Thymus (tissue), 11 donors: ENCODE measurements around the gene ZYX. TPM values are rescaled to one million over a fixed set of nuclear protein-coding genes. Genes with fewer than 3 reads are reported as not detected.

Experiments used
- DNase-seq, 9 donors: peaks; one replicate each; pipeline ENCODE4 v3.0.0-alpha.2; 2013; ENCODE audit warnings: low spot score in 9 of 9, low read depth in 6 of 9, missing footprints in 1 of 9
- H3K27ac ChIP-seq, 2 donors: one replicate each; pipeline ENCODE4 v1.5.1; 2013; ENCODE audit warnings: control low read depth in 1 of 2, low read depth in 1 of 2, low read length in 1 of 2, mild to moderate bottlenecking in 1 of 2, moderate library complexity in 1 of 2
- H3K27me3 ChIP-seq, 2 donors: one replicate each; pipeline ENCODE4 v1.5.1; 2013; ENCODE audit warnings: low read length in 1 of 2; ENCODE audit not compliant: control insufficient read depth in 2 of 2, insufficient read depth in 1 of 2
- H3K36me3 ChIP-seq, 2 donors: one replicate each; pipeline ENCODE4 v1.5.1; 2013; ENCODE audit warnings: low read length in 1 of 2, mild to moderate bottlenecking in 1 of 2, moderate library complexity in 1 of 2; ENCODE audit not compliant: control insufficient read depth in 2 of 2, insufficient read depth in 2 of 2
- H3K4me1 ChIP-seq, 2 donors: one replicate each; pipeline ENCODE4 v1.5.1; 2013; ENCODE audit warnings: low read length in 2 of 2; ENCODE audit not compliant: control insufficient read depth in 2 of 2, insufficient read depth in 2 of 2
- H3K4me3 ChIP-seq, 2 donors: one replicate each; pipeline ENCODE4 v1.5.1; 2013; ENCODE audit warnings: low read length in 2 of 2, control low read depth in 1 of 2, mild to moderate bottlenecking in 1 of 2
- H3K9me3 ChIP-seq, 2 donors: one replicate each; pipeline ENCODE4 v1.5.1; 2013; ENCODE audit warnings: low read length in 1 of 2, mild to moderate bottlenecking in 1 of 2; ENCODE audit not compliant: control insufficient read depth in 2 of 2, insufficient read depth in 1 of 2
- WGBS: extraction: QIAGEN DNeasy Blood & Tissue Kit; methylation state at CpG from one replicate; pipeline ENCODE4 v1.1.7; 2013; 5-methylcytosine and 5-hydroxymethylcytosine counted together
- polyA plus RNA-seq: library from polyadenylated mRNA; stranded (reverse); fragments of 200-250 nt; gene quantifications from one replicate; pipeline ENCODE4 v1.2.3, GENCODE V29; 2013
- total RNA-seq: library from RNA; stranded (reverse); fragments of 120-200 nt; gene quantifications from one replicate; pipeline ENCODE4 v1.2.4, GENCODE V29; 2013
- donor health status: healthy.

Gene ZYX
- total and polyA plus RNA-seq, 2 donors = 16.8 to 113 TPM

- Histone ChIP-seq H3K4me3 (no peak overlapping the region), H3K36me3 (peaks cover 0 to 3% of the 10 kb centered on the region in 2 donors), H3K27ac (no peak overlapping the region), H3K9me3 (no peaks in the 10 kb centered on the region), H3K27me3 (no peaks in the 10 kb centered on the region), H3K4me1 (peaks cover 0 to 15% of the 10 kb centered on the region in 2 donors)
- 97% methylated on average over 4 of the region's 4 CpGs for WGBS
- no peak for DNase-seq
Measured at GRCh38 chr7:143433759-143434158, 52.6 kb downstream of the ZYX start.

- peaks cover 0 to 15% of the 10 kb centered on the region in 2 donors for H3K4me1 ChIP-seq
- peak in 2 of 9 donors; percentile 22 to 38 for DNase-seq
- H3K36me3 ChIP-seq = peaks cover 0 to 3% of the 10 kb centered on the region in 2 donors
- WGBS = 94% methylated on average over 9 of the region's 9 CpGs
- H3K4me3 ChIP-seq = no peak overlapping the region
- H3K9me3 ChIP-seq = no peaks in the 10 kb centered on the region
- H3K27ac ChIP-seq = peak overlapping the region in 1 of 2 donors; percentile 33
- no peaks in the 10 kb centered on the region for H3K27me3 ChIP-seq
Measured at GRCh38 chr7:143434660-143435059, 53.5 kb downstream of the ZYX start.

GRCh38 chr7:143435266-143435665, 54.1 kb downstream of the ZYX start:
- no peak overlapping the region for H3K4me3 ChIP-seq
- peaks cover 0 to 3% of the 10 kb centered on the region in 2 donors for H3K36me3 ChIP-seq
- no peak for DNase-seq
- peak overlapping the region in 1 of 2 donors; percentile 61 for H3K27ac ChIP-seq
- H3K27me3 ChIP-seq = no peaks in the 10 kb centered on the region
- H3K4me1 ChIP-seq = peaks cover 0 to 15% of the 10 kb centered on the region in 2 donors
- 96% methylated on average over 2 of the region's 2 CpGs for WGBS
- no peaks in the 10 kb centered on the region for H3K9me3 ChIP-seq

GRCh38 chr7:143436325-143436946, 55.3 kb downstream of the ZYX start:
- DNase-seq = no peak
- Histone ChIP-seq H3K4me3 (no peak overlapping the region), H3K27me3 (no peaks in the 10 kb centered on the region), H3K36me3 (peaks cover 0 to 3% of the 10 kb centered on the region in 2 donors), H3K27ac (no peak overlapping the region), H3K4me1 (peaks cover 0 to 15% of the 10 kb centered on the region in 2 donors), H3K9me3 (no peaks in the 10 kb centered on the region)
- 95% methylated on average over 3 of the region's 3 CpGs for WGBS

GRCh38 chr7:143437578-143437977, 56.4 kb downstream of the ZYX start:
- Histone ChIP-seq H3K36me3 (no peaks in the 10 kb centered on the region), H3K4me3 (no peak overlapping the region), H3K27me3 (no peaks in the 10 kb centered on the region), H3K4me1 (peaks cover 0 to 15% of the 10 kb centered on the region in 2 donors), H3K9me3 (no peaks in the 10 kb centered on the region), H3K27ac (no peak overlapping the region)
- 27% methylated on average over 4 of the region's 4 CpGs for WGBS
- no peak for DNase-seq

- H3K27ac ChIP-seq = no peak overlapping the region
- no peak for DNase-seq
- no peaks in the 10 kb centered on the region for H3K36me3 ChIP-seq
- peaks cover 0 to 15% of the 10 kb centered on the region in 2 donors for H3K4me1 ChIP-seq
- H3K27me3 ChIP-seq = no peaks in the 10 kb centered on the region
- 94% methylated on average over 2 of the region's 2 CpGs for WGBS
- H3K9me3 ChIP-seq = no peaks in the 10 kb centered on the region
- H3K4me3 ChIP-seq = no peak overlapping the region
Measured at GRCh38 chr7:143439866-143440265, 58.7 kb downstream of the ZYX start.

Other genes starting within 250 kb of the ZYX start
- gene PIP, start 249.3 kb upstream of the ZYX start, total RNA-seq = 0.28 TPM
- gene PIP, start 249.3 kb upstream of the ZYX start, polyA plus RNA-seq = 6.5 TPM
- not detected for gene TAS2R39, start 197.9 kb upstream of the ZYX start, total RNA-seq
- gene TAS2R39, start 197.9 kb upstream of the ZYX start, polyA plus RNA-seq = not detected
- not detected for gene TAS2R40, start 159.3 kb upstream of the ZYX start, total RNA-seq
- gene TAS2R40, start 159.3 kb upstream of the ZYX start, polyA plus RNA-seq = not detected
- gene GSTK1, start 117.9 kb upstream of the ZYX start, total RNA-seq = 130 TPM
- 141 TPM for gene GSTK1, start 117.9 kb upstream of the ZYX start, polyA plus RNA-seq
- gene TMEM139, start 96.4 kb upstream of the ZYX start, total RNA-seq = 0.19 TPM
- 0.64 TPM for gene TMEM139, start 96.4 kb upstream of the ZYX start, polyA plus RNA-seq
- 18.6 TPM for gene CASP2, start 93.0 kb upstream of the ZYX start, total RNA-seq
- gene CASP2, start 93.0 kb upstream of the ZYX start, polyA plus RNA-seq = 17.5 TPM
- gene CLCN1, start 65.2 kb upstream of the ZYX start, total RNA-seq = 0.09 TPM
- 0.57 TPM for gene CLCN1, start 65.2 kb upstream of the ZYX start, polyA plus RNA-seq
- 0.47 TPM for gene FAM131B, start 18.6 kb upstream of the ZYX start, total RNA-seq
- gene FAM131B, start 18.6 kb upstream of the ZYX start, polyA plus RNA-seq = 0.68 TPM
- gene EPHA1, start 27.5 kb downstream of the ZYX start, total RNA-seq = 34.3 TPM
- 12.5 TPM for gene EPHA1, start 27.5 kb downstream of the ZYX start, polyA plus RNA-seq
- 0.24 TPM for gene TAS2R60, start 62.1 kb downstream of the ZYX start, total RNA-seq
- gene TAS2R60, start 62.1 kb downstream of the ZYX start, polyA plus RNA-seq = 0.02 TPM
- gene TAS2R41, start 96.5 kb downstream of the ZYX start, total RNA-seq = 0.24 TPM
- 0.02 TPM for gene TAS2R41, start 96.5 kb downstream of the ZYX start, polyA plus RNA-seq
- 0.24 TPM for gene CTAGE15, start 190.5 kb downstream of the ZYX start, total RNA-seq
- gene CTAGE15, start 190.5 kb downstream of the ZYX start, polyA plus RNA-seq = 0.27 TPM
- gene TCAF2, start 239.6 kb downstream of the ZYX start, total RNA-seq = 3.8 TPM
- gene TCAF2, start 239.6 kb downstream of the ZYX start, polyA plus RNA-seq = 3.3 TPM